Measurements from ENCODE around the gene ASB10. TPM values are rescaled to one million over a fixed set of nuclear protein-coding genes. Genes with fewer than 3 reads are reported as not detected.

ASB10 gene
- total RNA-seq, 6 donors from 2014 or later, result not detected

DNA sequence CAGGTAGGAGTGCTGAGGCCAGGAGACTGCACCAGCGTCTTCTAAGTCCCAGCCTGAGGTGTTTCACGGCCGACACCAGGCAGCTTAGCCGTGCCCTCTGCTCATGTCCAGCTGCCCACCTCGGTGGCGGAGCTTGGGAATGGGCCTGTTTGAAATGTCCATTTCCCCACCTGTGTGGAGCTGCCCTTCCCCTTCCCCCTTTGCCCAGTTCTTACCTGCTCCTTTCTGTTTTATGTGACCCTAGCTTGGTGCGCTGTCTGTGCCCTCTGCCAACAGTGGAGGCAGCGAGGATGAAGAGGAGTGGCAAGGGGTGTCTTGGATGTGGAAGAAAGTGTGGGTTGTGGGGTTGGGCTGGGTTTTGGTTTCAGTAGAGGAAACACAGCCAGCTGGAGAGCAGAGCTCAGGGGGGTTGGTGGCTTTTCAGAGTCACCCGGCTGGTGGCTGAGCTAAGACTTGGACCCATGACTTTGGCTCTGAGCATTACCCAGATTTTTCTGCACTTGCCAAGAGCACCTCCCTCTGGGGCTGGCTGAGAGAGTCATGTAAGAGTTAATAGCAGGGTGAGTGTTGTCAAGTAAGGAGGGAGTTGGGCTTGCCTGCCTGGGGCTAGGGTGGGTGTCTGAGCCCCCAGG, 57.0 kb downstream of the ASB10 start:
- 95 to 96% methylated on average over 4 to 9 of the region's 9 CpGs for WGBS, 2 donors
- no peak for TF ChIP-seq EP300 (IDR thresholded peaks at IDR 0.05)
- no peak for TF ChIP-seq POLR2A (IDR thresholded peaks at IDR 0.05)
- no peak for TF ChIP-seq POLR2AphosphoS5 (IDR thresholded peaks at IDR 0.05)
- TF ChIP-seq, protein P1, sequence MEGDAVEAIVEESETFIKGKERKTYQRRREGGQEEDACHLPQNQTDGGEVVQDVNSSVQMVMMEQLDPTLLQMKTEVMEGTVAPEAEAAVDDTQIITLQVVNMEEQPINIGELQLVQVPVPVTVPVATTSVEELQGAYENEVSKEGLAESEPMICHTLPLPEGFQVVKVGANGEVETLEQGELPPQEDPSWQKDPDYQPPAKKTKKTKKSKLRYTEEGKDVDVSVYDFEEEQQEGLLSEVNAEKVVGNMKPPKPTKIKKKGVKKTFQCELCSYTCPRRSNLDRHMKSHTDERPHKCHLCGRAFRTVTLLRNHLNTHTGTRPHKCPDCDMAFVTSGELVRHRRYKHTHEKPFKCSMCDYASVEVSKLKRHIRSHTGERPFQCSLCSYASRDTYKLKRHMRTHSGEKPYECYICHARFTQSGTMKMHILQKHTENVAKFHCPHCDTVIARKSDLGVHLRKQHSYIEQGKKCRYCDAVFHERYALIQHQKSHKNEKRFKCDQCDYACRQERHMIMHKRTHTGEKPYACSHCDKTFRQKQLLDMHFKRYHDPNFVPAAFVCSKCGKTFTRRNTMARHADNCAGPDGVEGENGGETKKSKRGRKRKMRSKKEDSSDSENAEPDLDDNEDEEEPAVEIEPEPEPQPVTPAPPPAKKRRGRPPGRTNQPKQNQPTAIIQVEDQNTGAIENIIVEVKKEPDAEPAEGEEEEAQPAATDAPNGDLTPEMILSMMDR (IDR thresholded peaks at IDR 0.05), result no peak
- Histone ChIP-seq H3K4me3 (no peak overlapping the region), H3K4me1 (peaks cover 3 to 18% (median 6%) of the 10 kb centered on the region in 4 donors), H3K36me3 (peaks cover 31 to 92% (median 73%) of the 10 kb centered on the region in 4 donors), H3K27ac (no peak overlapping the region), H3K9me3 (no peaks in the 10 kb centered on the region), H3K27me3 (no peaks in the 10 kb centered on the region)
- DNase-seq, result no peak
- no peak for ATAC-seq (ENCODE audit: low FRiP score in 2 of 2)

- Histone ChIP-seq H3K27me3 (no peaks in the 10 kb centered on the region), H3K36me3 (peaks cover 31 to 92% (median 73%) of the 10 kb centered on the region in 4 donors), H3K4me1 (peaks cover 5 to 21% (median 9%) of the 10 kb centered on the region in 4 donors), H3K27ac (no peak overlapping the region), H3K4me3 (no peak overlapping the region), H3K9me3 (no peaks in the 10 kb centered on the region)
- DNase-seq (no peak), ATAC-seq (ENCODE audit: low FRiP score in 2 of 2) (no peak)
- WGBS, 2 donors, result 88 to 95% methylated on average over 10 to 26 of the region's 28 CpGs
- TF ChIP-seq EP300 (IDR thresholded peaks at IDR 0.05) (no peak), POLR2A (IDR thresholded peaks at IDR 0.05) (no peak), POLR2AphosphoS5 (IDR thresholded peaks at IDR 0.05) (no peak)
- TF ChIP-seq, protein P1 (IDR thresholded peaks at IDR 0.05), result no peak
These were observed 57.7 kb downstream of the ASB10 start for GRCh38 chr7:151129117-151129959.

- Histone ChIP-seq H3K27me3 (no peaks in the 10 kb centered on the region), H3K9me3 (no peaks in the 10 kb centered on the region), H3K27ac (no peak overlapping the region), H3K4me3 (no peak overlapping the region), H3K4me1 (peaks cover 10 to 23% (median 14%) of the 10 kb centered on the region in 4 donors), H3K36me3 (peaks cover 31 to 91% (median 69%) of the 10 kb centered on the region in 4 donors)
- DNase-seq (no peak), ATAC-seq (ENCODE audit: low FRiP score in 2 of 2) (no peak)
- TF ChIP-seq POLR2A (IDR thresholded peaks at IDR 0.05) (no peak), EP300 (IDR thresholded peaks at IDR 0.05) (no peak), POLR2AphosphoS5 (IDR thresholded peaks at IDR 0.05) (no peak)
- TF ChIP-seq, protein P1 (IDR thresholded peaks at IDR 0.05), result no peak
- 83 to 93% methylated on average over 6 to 8 of the region's 8 CpGs for WGBS, 2 donors
These were observed 58.3 kb downstream of the ASB10 start for GRCh38 chr7:151128716-151129115.

GRCh38 chr7:151128144-151128543, 58.9 kb downstream of the ASB10 start:
- Histone ChIP-seq H3K4me3 (no peak overlapping the region), H3K9me3 (no peaks in the 10 kb centered on the region), H3K4me1 (peaks cover 10 to 27% (median 14%) of the 10 kb centered on the region in 4 donors), H3K36me3 (peaks cover 30 to 91% (median 70%) of the 10 kb centered on the region in 4 donors), H3K27me3 (no peaks in the 10 kb centered on the region), H3K27ac (no peak overlapping the region)
- DNase-seq (no peak), ATAC-seq (ENCODE audit: low FRiP score in 2 of 2) (no peak)
- TF ChIP-seq POLR2AphosphoS5 (IDR thresholded peaks at IDR 0.05), result no peak
- TF ChIP-seq POLR2A (IDR thresholded peaks at IDR 0.05), result no peak
- TF ChIP-seq EP300 (IDR thresholded peaks at IDR 0.05), result no peak
- TF ChIP-seq, protein P1 (IDR thresholded peaks at IDR 0.05), result no peak
- WGBS, 2 donors, result 82 to 83% methylated on average over 13 to 14 of the region's 14 CpGs
